ENCODE measurements around the gene MDN1. TPM values are rescaled to one million over a fixed set of nuclear protein-coding genes. Genes with fewer than 3 reads are reported as not detected.
"Not testable (repeated sequence)": the region's sequence is repeated elsewhere in the genome, so short reads cannot be mapped to it uniquely, and the experiment has no call there.

Gene MDN1
- total RNA-seq, 4 donors from 2014 or later: 14.5 to 38.6 (median 27.8) TPM

GRCh38 chr6:89792881-89793280, 26.7 kb downstream of the MDN1 start:
- intact Hi-C loops (cut with DNase I; ENCODE audit: low total_unique reads): no loop called here
- WGBS, 2 donors: 35 to 62% methylated on average over 2 of the region's 2 CpGs
- TF ChIP-seq POLR2A (IDR thresholded peaks at IDR 0.05): no peak
- TF ChIP-seq, protein P1, sequence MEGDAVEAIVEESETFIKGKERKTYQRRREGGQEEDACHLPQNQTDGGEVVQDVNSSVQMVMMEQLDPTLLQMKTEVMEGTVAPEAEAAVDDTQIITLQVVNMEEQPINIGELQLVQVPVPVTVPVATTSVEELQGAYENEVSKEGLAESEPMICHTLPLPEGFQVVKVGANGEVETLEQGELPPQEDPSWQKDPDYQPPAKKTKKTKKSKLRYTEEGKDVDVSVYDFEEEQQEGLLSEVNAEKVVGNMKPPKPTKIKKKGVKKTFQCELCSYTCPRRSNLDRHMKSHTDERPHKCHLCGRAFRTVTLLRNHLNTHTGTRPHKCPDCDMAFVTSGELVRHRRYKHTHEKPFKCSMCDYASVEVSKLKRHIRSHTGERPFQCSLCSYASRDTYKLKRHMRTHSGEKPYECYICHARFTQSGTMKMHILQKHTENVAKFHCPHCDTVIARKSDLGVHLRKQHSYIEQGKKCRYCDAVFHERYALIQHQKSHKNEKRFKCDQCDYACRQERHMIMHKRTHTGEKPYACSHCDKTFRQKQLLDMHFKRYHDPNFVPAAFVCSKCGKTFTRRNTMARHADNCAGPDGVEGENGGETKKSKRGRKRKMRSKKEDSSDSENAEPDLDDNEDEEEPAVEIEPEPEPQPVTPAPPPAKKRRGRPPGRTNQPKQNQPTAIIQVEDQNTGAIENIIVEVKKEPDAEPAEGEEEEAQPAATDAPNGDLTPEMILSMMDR (IDR thresholded peaks at IDR 0.05): no peak
- H3K4me3 ChIP-seq (ENCODE audit: low read depth, poor library complexity, severe bottlenecking): no peak overlapping the region
- no peak for DNase-seq (ENCODE audit: low spot score in 2 of 2)

DNA sequence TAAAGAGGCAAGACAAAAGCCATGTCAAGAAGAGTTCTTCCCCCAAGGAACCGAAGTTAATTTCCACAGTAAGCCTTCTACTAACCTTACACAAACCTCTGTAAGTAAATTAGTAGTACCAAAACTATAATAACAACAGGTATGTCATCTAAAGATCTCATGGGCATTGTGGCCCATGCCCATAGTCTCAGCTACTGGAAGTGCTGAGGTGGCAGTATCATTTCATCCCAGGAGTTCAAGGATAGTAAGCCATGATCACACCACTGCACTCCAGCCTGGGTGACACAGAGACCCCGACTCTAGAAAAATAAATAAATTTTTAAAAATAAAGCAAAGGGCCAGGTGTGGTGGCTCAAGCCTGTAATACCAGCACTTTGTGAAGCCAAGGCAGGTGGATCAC, 29.2 kb downstream of the MDN1 start:
- H3K4me3 ChIP-seq (ENCODE audit: low read depth, poor library complexity, severe bottlenecking): no peak overlapping the region
- DNase-seq (ENCODE audit: low spot score in 2 of 2): no peak
- TF ChIP-seq POLR2A (IDR thresholded peaks at IDR 0.05): no peak
- TF ChIP-seq, protein P1 (IDR thresholded peaks at IDR 0.05): no peak
- WGBS, 2 donors: 95 to 100% methylated on average over 2 of the region's 2 CpGs
- intact Hi-C loops (cut with DNase I; ENCODE audit: low total_unique reads): no loop called here

DNA sequence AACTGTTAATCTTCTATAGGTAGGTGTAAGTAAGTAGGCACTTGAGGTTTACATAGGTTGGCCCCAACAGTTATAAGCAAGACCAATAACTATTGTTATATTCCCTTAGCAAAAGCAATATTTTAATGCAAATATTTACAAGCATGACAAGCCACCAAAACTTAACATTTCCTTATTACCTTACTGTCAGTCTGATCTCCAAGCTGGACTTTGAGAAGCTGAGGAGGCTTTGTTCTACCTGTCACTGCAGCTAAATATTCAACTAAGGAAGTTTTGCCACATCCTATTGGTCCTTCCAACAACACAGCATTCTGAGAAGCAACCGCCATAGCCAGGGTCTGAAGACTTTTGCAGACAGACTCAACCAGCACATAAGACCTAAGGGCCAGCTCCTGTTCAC, 29.6 kb downstream of the MDN1 start:
- intact Hi-C loops (cut with DNase I; ENCODE audit: low total_unique reads): no loop called here
- WGBS, 2 donors: 100% methylated on average over 1 of the region's 1 CpG
- no peak for TF ChIP-seq POLR2A (IDR thresholded peaks at IDR 0.05)
- TF ChIP-seq, protein P1 (IDR thresholded peaks at IDR 0.05): no peak
- no peak for DNase-seq (ENCODE audit: low spot score in 2 of 2)
- H3K4me3 ChIP-seq (ENCODE audit: low read depth, poor library complexity, severe bottlenecking): no peak overlapping the region

- WGBS, 2 donors: 90 to 91% methylated on average over 7 of the region's 7 CpGs
- TF ChIP-seq, protein P1 (IDR thresholded peaks at IDR 0.05): no peak
- TF ChIP-seq POLR2A (IDR thresholded peaks at IDR 0.05): no peak
- H3K4me3 ChIP-seq (ENCODE audit: low read depth, poor library complexity, severe bottlenecking): no peak overlapping the region
- intact Hi-C loops (cut with DNase I; ENCODE audit: low total_unique reads): no loop called here
- DNase-seq (ENCODE audit: low spot score in 2 of 2): no peak
These were observed 31.8 kb downstream of the MDN1 start for GRCh38 chr6:89787660-89788328.

- H3K4me3 ChIP-seq (ENCODE audit: low read depth, poor library complexity, severe bottlenecking): no peak overlapping the region
- intact Hi-C loops (cut with DNase I; ENCODE audit: low total_unique reads): no loop called here
- TF ChIP-seq, protein P1 (IDR thresholded peaks at IDR 0.05): no peak
- no peak for TF ChIP-seq POLR2A (IDR thresholded peaks at IDR 0.05)
- 94 to 95% methylated on average over 2 of the region's 2 CpGs for WGBS, 2 donors
- no peak for DNase-seq (ENCODE audit: low spot score in 2 of 2)
These were observed 32.6 kb downstream of the MDN1 start for GRCh38 chr6:89786970-89787369.

DNA sequence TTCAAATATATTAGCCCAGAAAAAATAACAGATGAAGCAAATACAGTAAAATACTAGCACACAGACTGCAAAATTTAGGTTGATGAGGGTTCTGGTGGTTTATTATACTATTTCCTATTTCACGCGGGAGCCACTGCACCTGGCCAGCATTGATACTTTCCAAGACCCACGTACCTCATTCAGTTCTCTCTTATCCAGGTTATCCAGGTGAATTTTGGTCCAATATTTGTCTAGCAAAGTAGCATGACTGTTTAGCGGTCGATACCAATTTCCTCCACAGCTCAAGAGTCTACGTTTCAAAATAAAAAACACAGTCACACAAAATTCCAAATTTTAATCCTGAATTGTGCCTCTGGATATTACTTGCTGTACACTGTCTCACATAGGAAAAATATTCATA, 34.8 kb downstream of the MDN1 start:
- intact Hi-C loops (cut with DNase I; ENCODE audit: low total_unique reads): no loop called here
- H3K4me3 ChIP-seq (ENCODE audit: low read depth, poor library complexity, severe bottlenecking): no peak overlapping the region
- DNase-seq (ENCODE audit: low spot score in 2 of 2): no peak
- TF ChIP-seq, protein P1 (IDR thresholded peaks at IDR 0.05): no peak
- TF ChIP-seq POLR2A (IDR thresholded peaks at IDR 0.05): no peak
- 97% methylated on average over 6 of the region's 6 CpGs for WGBS, 2 donors

DNA sequence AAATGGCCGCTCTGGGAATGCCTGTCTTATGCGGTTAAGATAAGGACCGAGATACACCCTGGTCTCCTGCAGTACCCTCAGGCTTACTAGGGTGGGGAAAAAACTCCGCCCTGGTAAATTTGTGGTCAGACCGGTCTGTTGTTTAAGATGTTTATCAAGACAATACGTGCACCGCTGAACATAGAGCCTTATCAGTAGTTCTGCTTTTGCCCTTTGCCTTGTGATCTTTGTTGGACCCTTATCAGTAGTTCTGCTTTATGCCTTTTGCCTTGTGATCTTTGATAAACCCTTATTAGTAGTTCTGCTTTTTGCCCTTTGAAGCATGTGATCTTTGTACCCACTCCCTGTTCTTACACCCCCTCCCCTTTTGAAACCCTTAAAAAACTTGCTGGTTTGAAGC, 36.3 kb downstream of the MDN1 start:
- intact Hi-C loops (cut with DNase I; ENCODE audit: low total_unique reads); DNase-seq (ENCODE audit: low spot score in 2 of 2); H3K4me3 ChIP-seq (ENCODE audit: low read depth, poor library complexity, severe bottlenecking): not testable (repeated sequence)
- WGBS, 2 donors: 81 to 87% methylated on average over 7 of the region's 7 CpGs
